Measurements from ENCODE around the gene LVRN. TPM values are rescaled to one million over a fixed set of nuclear protein-coding genes. Genes with fewer than 3 reads are reported as not detected.

The LVRN gene
- total RNA-seq, 1 experiment from 2014 or later = 1.9 TPM

- intact Hi-C loops (cut with micrococcal nuclease) = no loop called here
- TF ChIP-seq ZNF274 (IDR thresholded peaks at IDR 0.05; ENCODE audit: low read depth, low read length) (no peak), SRF (IDR thresholded peaks at IDR 0.05; ENCODE audit: low read depth) (no peak), ZFX (IDR thresholded peaks at IDR 0.05) (no peak), CBX3 (IDR thresholded peaks at IDR 0.05; ENCODE audit: low read depth) (no peak), ATF3 (IDR thresholded peaks at IDR 0.05) (no peak), CTCF (IDR thresholded peaks at IDR 0.05 in 2 of 3, conservative IDR thresholded peaks at IDR 0.05 in 1 of 3; ENCODE audit: borderline replicate concordance in 1 of 3, insufficient read depth in 1 of 3, low read depth in 2 of 3, low read length in 2 of 3) (no peak), FOSL1 (IDR thresholded peaks at IDR 0.05; ENCODE audit: low read depth) (no peak), EZH2phosphoT487 (IDR thresholded peaks at IDR 0.05; ENCODE audit: borderline replicate concordance) (no peak), RAD21 (IDR thresholded peaks at IDR 0.05; ENCODE audit: low read depth) (no peak), EZH2 (IDR thresholded peaks at IDR 0.05) (no peak)
- ATAC-seq = no peak
Measured at GRCh38 chr5:115962565-115963402, 509 bp downstream of the LVRN start.

More at GRCh38 chr5:115962565-115963402, 509 bp downstream of the LVRN start:
- no peaks in the 10 kb centered on the region for H3K79me2 ChIP-seq (ENCODE audit: insufficient read depth, low read length)
- no peaks in the 10 kb centered on the region for H3K9me2 ChIP-seq (ENCODE audit: insufficient read depth)
- no peak overlapping the region for H3K4me3 ChIP-seq (replicated peaks in 1 of 2; ENCODE audit: low read depth in 1 of 2, low read length in 2 of 2)
- H3K9me3 ChIP-seq (ENCODE audit: control insufficient read depth in 1 of 2, insufficient read depth in 1 of 2, low read depth in 1 of 2, low read length in 2 of 2) = no peaks in the 10 kb centered on the region
- DNase-seq (ENCODE audit: low read depth, low spot score) = no peak
- H2AFZ ChIP-seq (ENCODE audit: low read depth, low read length, poor library complexity, severe bottlenecking) = no peak overlapping the region
- no peak overlapping the region for H3K27ac ChIP-seq (ENCODE audit: low read depth, low read length)
- H3K9ac ChIP-seq (ENCODE audit: low read length) = no peak overlapping the region
- RAD21 ChIA-PET (ENCODE audit: low non-redundant PET in 1 of 2, low total read pairs in 2 of 2, uncharacterized antibody in 2 of 2, unreplicated experiment in 2 of 2) = no interaction called here
- H3K4me2 ChIP-seq (ENCODE audit: low read length) = no peak overlapping the region
- H3K27me3 ChIP-seq (ENCODE audit: insufficient read depth, low read length) = no peaks in the 10 kb centered on the region
- no TSS peak for BruUV-seq (replicated peaks)
- POLR2A ChIA-PET = no interaction called here
- H4K20me1 ChIP-seq (ENCODE audit: insufficient read depth) = no peaks in the 10 kb centered on the region
- no peaks in the 10 kb centered on the region for H3K36me3 ChIP-seq (ENCODE audit: control insufficient read depth in 1 of 2, insufficient read depth in 2 of 2, low read length in 2 of 2)
- peaks cover 0 to 3% of the 10 kb centered on the region in 2 experiments; a peak in 2 of 4 replicates for H3K4me1 ChIP-seq (ENCODE audit: control insufficient read depth in 1 of 2, insufficient read depth in 2 of 2, low read length in 2 of 2)
- CTCF ChIA-PET = no interaction called here

Data from HCT116 (cell line).